Activated CD8-positive, alpha-beta memory T cell treated with anti-CD3 and anti-CD28 coated beads, Interleukin-2, amount 50 U/mL, for 24 hours (primary cell): ENCODE results near the gene MIDN.
"Not testable (repeated sequence)": the region's sequence is repeated elsewhere in the genome, so short reads cannot be mapped to it uniquely, and the experiment has no call there.

Experiments used
- DNase-seq: peaks from one replicate; pipeline ENCODE4 v3.0.0-alpha.2; 2020; ENCODE audit errors: extremely low read depth

Gene MIDN

GRCh38 chr19:1293782-1294604 lies 45.6 kb downstream of the MIDN start:
- DNase-seq, result no peak

GRCh38 chr19:1294688-1295087 lies 46.3 kb downstream of the MIDN start:
- DNase-seq, result no peak

- DNase-seq, result no peak
Measured at GRCh38 chr19:1295169-1296012, 47.0 kb downstream of the MIDN start.

GRCh38 chr19:1296078-1296477 lies 47.7 kb downstream of the MIDN start:
- DNase-seq, result no peak

- no peak for DNase-seq
Measured at GRCh38 chr19:1296575-1297271, 48.3 kb downstream of the MIDN start.

- DNase-seq, result no peak
Measured at GRCh38 chr19:1298235-1298634, 49.9 kb downstream of the MIDN start.

- DNase-seq, result no peak
Measured at GRCh38 chr19:1299801-1300200, 51.4 kb downstream of the MIDN start.

- DNase-seq, result no peak
Measured at GRCh38 chr19:1300744-1301490, 52.5 kb downstream of the MIDN start.

- DNase-seq, result no peak
Measured at GRCh38 chr19:1302533-1303239, 54.3 kb downstream of the MIDN start.

GRCh38 chr19:1304197-1304924 lies 56.0 kb downstream of the MIDN start:
- no peak for DNase-seq

- DNase-seq, result not testable (repeated sequence)
Measured at GRCh38 chr19:1305354-1305753, 57.0 kb downstream of the MIDN start.

GRCh38 chr19:1307320-1307719 lies 58.9 kb downstream of the MIDN start:
- DNase-seq, result no peak

GRCh38 chr19:1307755-1308303 lies 59.4 kb downstream of the MIDN start:
- DNase-seq, result no peak

- no peak for DNase-seq
Measured at GRCh38 chr19:1308718-1309117, 60.3 kb downstream of the MIDN start.
